IPS-NIHi7 (cell line): ENCODE data around the gene AURKAIP1.

ENCODE experiments used
- DNase-seq: peaks from one replicate; pipeline ENCODE4 v3.0.0; 2012; ENCODE audit warnings: mixed read lengths; ENCODE audit errors: extremely low spot score

Gene AURKAIP1

GRCh38 chr1:1347663-1348419 is 27.2 kb downstream of the AURKAIP1 start:
- peak; percentile 77 for DNase-seq

- DNase-seq, result no peak
Measured at GRCh38 chr1:1347026-1347595, 27.9 kb downstream of the AURKAIP1 start.

GRCh38 chr1:1346501-1346890 is 28.5 kb downstream of the AURKAIP1 start:
- DNase-seq, result no peak

- DNase-seq, result no peak
Measured at GRCh38 chr1:1345860-1346500, 29.0 kb downstream of the AURKAIP1 start.

GRCh38 chr1:1345384-1345783 is 29.6 kb downstream of the AURKAIP1 start:
- no peak for DNase-seq

- DNase-seq, result peak; percentile 59
Measured at GRCh38 chr1:1344655-1345361, 30.2 kb downstream of the AURKAIP1 start.

GRCh38 chr1:1343811-1344421 is 31.1 kb downstream of the AURKAIP1 start:
- DNase-seq, result no peak

GRCh38 chr1:1342584-1343115 is 32.4 kb downstream of the AURKAIP1 start:
- DNase-seq, result no peak

GRCh38 chr1:1342061-1342562 is 32.9 kb downstream of the AURKAIP1 start:
- no peak for DNase-seq

- no peak for DNase-seq
Measured at GRCh38 chr1:1341549-1342021, 33.4 kb downstream of the AURKAIP1 start.

- no peak for DNase-seq
Measured at GRCh38 chr1:1340791-1341548, 34.0 kb downstream of the AURKAIP1 start.

GRCh38 chr1:1340185-1340584 is 34.8 kb downstream of the AURKAIP1 start:
- DNase-seq, result no peak

GRCh38 chr1:1338278-1338677 is 36.7 kb downstream of the AURKAIP1 start:
- DNase-seq, result no peak

GRCh38 chr1:1337793-1338147 is 37.2 kb downstream of the AURKAIP1 start:
- peak; percentile 94 for DNase-seq

GRCh38 chr1:1336931-1337792 is 37.8 kb downstream of the AURKAIP1 start:
- no peak for DNase-seq

- no peak for DNase-seq
Measured at GRCh38 chr1:1336446-1336845, 38.6 kb downstream of the AURKAIP1 start.

- no peak for DNase-seq
Measured at GRCh38 chr1:1335792-1336248, 39.2 kb downstream of the AURKAIP1 start.

- DNase-seq, result no peak
Measured at GRCh38 chr1:1335283-1335682, 39.7 kb downstream of the AURKAIP1 start.

- peak; percentile 88 for DNase-seq
Measured at GRCh38 chr1:1334835-1335234, 40.2 kb downstream of the AURKAIP1 start.
